ENCODE data around the gene MRPL30.
"Not testable (repeated sequence)": the region's sequence is repeated elsewhere in the genome, so short reads cannot be mapped to it uniquely, and the experiment has no call there.

Gene MRPL30

GRCh38 chr2:99187011-99187410 lies 6.0 kb downstream of the MRPL30 start:
- DNase-seq: no peak

GRCh38 chr2:99188357-99188756 lies 7.4 kb downstream of the MRPL30 start:
- DNase-seq: no peak

GRCh38 chr2:99190548-99190947 lies 9.6 kb downstream of the MRPL30 start:
- DNase-seq: no peak

- DNase-seq: not testable (repeated sequence)
Observed at GRCh38 chr2:99192364-99192763, 11.4 kb downstream of the MRPL30 start.

GRCh38 chr2:99198103-99198841 lies 17.3 kb downstream of the MRPL30 start:
- DNase-seq: no peak

- DNase-seq: no peak
Observed at GRCh38 chr2:99200076-99200800, 19.3 kb downstream of the MRPL30 start.

GRCh38 chr2:99201959-99202678 lies 21.1 kb downstream of the MRPL30 start:
- no peak for DNase-seq

GRCh38 chr2:99205491-99205890 lies 24.5 kb downstream of the MRPL30 start:
- no peak for DNase-seq

GRCh38 chr2:99216096-99216495 lies 35.1 kb downstream of the MRPL30 start:
- DNase-seq: no peak

- DNase-seq: no peak
Observed at GRCh38 chr2:99217929-99218501, 37.0 kb downstream of the MRPL30 start.

GRCh38 chr2:99233177-99233576 lies 52.2 kb downstream of the MRPL30 start:
- not testable (repeated sequence) for DNase-seq

GRCh38 chr2:99238599-99238998 lies 57.6 kb downstream of the MRPL30 start:
- DNase-seq: no peak

GRCh38 chr2:99240431-99240830 lies 59.4 kb downstream of the MRPL30 start:
- DNase-seq: no peak

- no peak for DNase-seq
Observed at GRCh38 chr2:99242151-99242550, 61.2 kb downstream of the MRPL30 start.
